HG03558 (cell line): ENCODE results near the gene TBXAS1.
"Not testable (repeated sequence)": the region's sequence is repeated elsewhere in the genome, so short reads cannot be mapped to it uniquely, and the experiment has no call there.

Source experiments
- ATAC-seq: cut with Tn5 transposase; IDR thresholded peaks from one replicate; pipeline ENCODE4 v1.9.1; 2021; ENCODE audit warnings: moderate number of reproducible peaks; ENCODE audit not compliant: unreplicated experiment; ENCODE audit errors: extremely low read depth

Gene TBXAS1

DNA sequence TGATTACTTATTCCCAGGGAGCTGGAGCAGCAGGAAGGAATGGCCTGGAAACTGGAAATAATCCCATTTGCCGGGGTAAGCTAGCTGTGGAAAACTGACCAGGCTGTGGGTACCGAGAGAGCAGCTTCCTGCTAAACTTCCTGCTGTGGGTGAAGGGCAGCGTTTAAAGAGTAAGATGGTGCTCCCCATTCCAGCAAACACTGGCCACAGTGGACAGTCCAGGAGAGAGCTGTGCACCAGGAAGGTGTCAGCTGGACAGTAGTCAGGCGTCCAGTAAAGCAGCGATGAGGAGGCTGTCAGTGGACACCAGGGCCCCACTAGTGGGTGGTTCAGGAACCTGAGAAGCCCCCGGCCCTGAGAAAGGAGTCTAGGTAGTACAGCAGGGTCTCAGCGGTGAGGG, 55.4 kb downstream of the TBXAS1 start:
- ATAC-seq: no peak

DNA sequence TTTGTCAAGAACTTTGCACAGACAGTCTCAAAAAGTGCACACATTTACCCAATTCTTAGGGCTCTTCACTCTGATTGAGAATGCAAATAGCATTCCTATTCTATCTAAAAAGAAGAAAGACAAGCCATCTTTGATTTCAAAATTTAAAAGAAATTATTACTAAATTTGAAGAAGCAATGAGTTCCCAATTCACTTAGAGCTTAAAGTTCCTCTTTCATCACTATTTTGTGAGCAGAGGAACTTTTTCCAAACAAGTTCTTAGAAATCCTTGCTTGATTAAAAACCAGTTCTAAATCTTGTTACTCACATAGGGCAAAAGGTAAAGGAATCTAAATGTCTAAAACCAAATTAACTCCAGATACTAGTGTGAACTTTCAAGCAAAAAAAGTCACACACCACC, 56.4 kb downstream of the TBXAS1 start:
- no peak for ATAC-seq

DNA sequence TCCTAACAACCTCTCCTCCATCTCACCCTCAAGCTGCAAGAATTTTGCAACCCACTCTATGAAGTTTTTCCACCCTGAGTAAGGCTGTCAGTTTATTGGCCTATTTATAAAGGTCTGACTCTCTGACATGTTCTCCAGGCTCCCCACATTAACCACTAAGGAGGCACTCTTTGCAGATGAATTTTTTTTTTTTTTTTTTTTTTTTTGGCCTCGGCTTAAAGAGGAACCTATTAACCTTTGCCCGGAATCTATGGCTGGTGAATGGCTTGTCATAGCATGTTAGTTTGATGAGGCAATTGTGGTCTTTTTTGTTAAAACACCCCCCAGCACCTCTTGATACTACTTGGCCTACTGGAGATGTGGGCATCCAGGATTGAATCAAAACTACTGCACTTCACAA, 57.1 kb downstream of the TBXAS1 start:
- no peak for ATAC-seq

DNA sequence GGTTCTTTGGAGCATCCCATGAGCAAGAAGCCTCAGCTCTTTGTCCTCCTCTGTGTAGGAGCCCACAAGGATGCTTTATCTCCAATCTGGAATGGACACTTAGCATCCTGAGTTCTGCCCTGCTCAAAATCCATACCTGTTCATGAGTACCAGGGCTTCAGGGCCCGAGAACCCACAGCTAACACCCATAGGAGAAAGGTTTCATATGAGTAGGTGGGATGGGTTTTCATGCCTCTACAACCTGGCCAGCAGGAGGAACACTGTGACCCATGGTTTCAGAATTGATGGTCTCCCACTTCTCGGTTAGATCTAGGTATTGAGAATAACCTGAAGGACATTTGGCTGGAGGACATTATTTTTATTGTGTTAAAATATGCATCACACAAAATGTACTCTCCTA, 57.8 kb downstream of the TBXAS1 start:
- ATAC-seq: no peak

DNA sequence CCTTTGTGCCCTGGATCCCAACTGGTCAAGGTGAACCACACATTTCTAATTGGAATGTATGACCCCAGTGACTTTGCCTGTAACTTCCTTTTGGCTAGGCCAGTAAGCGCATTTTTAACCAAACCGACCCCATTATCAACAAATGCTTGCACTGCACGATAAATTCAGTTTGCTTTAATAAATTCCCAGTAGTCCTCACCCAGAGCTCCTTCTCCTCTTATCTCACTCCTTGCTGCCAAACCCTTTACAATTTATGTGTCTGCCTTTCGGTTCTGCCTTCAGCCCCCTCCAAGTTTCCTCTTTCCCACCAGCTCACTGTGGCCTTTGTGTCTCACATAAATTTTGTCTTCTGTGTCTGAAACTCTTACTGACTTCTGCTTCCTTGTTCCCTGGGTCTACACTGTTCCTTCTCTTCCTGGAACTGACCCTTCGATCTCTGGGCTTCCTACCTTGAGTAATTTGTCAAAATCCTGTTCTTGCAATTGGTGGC, 59.0 kb downstream of the TBXAS1 start:
- ATAC-seq: no peak

DNA sequence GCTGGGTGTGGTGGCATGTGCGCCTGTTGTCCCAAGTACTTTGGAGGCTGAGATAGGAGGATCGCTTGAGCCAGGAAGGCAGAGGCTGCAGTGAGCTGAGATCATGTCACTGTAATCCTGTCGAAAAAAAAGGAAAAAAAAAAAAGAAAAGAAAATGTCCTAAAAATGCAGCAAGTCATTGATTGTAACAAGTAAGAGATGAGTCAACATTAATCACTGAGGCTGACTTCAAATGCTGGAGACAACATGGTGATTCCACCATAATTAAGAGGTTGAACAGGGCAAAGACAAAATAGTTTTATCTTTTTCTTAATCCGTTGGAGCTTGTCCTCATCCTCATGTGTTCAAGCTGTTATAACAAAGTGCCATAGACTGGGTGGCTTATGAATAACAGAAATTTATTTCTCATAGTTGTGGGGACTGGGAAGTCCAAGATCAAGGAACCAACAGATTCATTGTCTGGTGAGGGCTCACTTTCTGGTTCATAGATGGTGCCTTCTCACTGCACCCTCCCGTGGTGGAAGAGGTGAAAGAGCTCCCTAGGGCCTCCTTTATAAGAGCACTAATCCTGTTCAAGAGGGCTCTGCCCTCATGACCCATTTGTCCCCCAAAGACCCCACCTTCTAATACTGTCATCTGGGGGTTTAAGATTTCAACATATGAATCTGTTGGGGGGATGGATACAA, 60.3 kb downstream of the TBXAS1 start:
- ATAC-seq: no peak

DNA sequence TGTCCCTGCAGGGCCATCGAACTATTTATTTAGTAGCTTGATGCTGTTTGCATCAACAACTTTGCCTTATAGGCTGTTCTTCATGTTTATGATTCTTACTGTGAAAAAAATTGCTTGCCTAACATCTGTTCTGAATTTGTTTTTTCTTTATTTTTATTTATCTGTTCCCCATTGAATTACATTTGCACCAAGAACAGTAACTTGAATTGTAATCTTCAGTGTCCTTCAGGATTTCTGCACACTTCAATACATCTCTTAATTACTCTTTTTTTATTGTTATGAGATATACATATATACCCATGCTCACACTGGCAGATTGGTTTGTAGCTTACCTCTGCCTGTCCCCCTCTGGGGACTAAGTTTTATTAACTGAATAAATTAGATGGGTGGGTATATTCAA, 64.4 kb downstream of the TBXAS1 start:
- ATAC-seq: no peak

DNA sequence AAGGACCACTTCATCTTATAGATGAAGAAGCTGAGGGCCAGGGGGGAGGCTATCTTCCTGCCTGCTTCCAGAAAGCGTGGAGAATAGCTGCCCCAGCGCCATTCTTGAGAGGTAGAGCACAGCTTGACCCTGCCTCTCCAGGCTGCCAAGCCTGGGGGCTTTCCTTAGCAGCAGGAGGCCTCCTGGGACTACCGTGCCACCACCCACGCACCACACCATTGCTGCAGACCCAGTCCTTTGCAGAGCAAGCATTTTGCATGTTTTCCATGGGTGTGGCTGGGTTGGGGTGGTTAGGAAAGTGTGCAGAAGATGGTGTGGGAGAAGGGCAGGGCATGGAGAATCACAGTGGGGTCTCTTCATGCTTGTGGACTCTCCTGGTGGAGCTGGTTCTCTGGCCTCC, 64.9 kb downstream of the TBXAS1 start:
- ATAC-seq: peak; percentile 62

DNA sequence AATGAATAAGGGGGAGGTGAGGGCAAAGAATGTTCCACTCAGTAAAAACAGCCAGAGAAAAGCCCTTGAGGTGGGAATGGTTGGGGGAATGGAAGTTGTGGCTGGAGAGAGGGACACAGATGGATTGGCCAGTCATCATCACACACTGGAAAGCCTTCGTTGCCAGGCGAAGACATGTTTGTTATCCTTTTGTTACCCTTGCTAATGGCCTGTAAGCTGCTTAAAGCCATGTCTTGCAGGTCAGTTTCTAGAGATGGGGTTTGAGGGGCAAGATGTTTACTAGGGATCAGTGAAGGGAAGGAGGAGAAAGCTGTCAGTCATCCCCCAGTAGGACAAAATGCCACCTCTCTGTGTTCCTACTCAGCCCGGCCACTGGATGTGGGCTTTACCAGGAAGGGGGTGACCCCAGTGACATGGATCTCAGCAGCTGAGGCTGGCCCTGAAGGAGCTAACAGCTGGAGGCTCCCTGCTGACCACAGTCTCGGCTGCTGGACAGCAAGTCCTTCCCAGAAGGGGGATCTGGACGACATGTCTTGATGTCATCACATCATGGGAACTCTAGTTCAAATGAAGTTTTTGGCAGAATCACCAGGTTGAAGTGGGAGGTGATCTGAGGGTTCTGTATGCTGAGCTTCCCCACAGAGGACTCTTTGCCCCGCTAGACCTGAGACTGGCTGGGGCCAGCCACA, 66.2 kb downstream of the TBXAS1 start:
- ATAC-seq: no peak

DNA sequence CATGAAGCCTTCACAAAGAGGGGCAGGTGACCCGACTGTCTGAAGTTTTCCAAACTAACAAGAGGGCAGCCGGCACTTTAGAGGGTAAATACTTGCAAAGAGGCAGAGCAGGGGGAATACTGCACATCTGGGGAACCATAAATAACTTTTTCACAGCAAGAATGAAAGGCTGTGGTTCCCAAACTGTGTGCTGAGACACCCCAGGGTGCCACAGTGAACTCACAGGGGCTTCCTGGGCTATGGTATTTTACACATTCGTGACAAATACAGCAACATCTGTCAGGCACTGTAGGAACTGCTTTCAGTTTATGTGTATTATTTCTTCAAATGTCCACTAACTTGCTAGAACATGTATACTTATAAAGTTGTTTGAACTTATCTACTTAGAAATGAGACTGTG, 67.2 kb downstream of the TBXAS1 start:
- ATAC-seq: no peak

DNA sequence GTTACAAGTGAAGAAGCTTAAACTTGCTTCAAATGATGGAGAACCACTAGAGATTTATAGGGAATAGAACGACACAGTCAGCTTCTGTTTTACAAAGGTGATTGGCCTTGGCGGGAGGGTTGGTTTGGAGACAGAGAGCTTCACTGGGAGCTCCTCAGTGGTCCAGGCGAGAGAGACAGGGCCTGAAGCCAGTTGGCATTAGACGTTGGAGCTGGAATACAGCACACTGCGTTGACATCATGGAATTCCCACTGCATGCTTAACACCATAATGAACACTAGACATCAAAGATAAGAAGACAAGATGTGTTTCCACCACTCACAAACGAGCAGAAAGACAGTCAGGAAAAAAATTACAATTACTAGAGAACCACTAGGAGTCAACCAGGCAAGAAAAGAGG, 67.8 kb downstream of the TBXAS1 start:
- no peak for ATAC-seq

DNA sequence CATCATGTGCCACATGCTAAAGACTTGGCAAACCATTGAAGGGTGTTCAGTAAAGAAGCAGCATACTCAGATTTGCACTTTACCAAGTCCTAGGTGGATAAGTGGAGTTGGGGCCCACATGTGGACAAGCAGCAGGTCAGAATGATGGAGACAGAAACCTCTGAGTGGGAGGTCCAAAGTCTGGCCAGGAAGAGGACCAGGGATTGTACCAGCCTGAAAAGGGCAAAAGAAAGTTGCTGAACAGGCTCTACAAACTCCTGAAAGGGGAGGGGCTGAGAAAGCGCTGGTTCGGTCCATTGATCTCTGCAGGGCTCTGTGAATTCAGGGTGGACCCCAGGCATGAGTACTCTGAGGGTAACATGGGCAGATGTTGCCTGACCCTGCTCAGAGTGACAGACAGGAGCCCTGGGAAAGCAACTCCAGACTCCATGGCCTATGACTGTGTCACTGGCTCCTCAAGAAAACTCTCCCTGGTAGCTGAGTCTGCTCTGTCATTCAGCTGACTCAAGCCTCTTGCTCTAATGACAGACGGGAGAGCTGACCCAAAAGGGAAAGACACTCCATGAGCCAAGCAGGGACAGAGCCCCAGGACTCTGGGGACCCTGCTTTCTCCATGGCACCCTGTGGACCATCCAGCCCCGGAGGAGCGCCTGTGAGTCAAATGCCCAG, 68.5 kb downstream of the TBXAS1 start:
- no peak for ATAC-seq

DNA sequence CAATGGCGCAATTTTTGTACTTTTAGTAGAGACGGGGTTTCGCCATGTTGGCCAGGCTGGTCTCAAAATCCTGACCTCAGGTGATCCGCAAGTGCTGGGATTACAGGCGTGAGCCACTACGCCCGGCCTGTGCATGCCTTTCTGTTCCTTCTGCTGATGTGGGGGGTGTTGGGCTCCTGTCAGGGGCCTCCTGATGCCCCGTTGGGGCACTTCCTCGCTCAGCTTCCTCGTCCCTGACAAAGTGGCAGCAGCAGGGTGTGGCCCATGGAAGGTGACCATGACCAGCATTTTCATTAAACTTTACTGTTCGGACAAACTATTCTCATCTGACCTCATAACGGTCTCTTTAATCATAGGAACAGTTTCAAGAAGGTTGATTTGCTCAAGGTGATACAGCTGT, 69.4 kb downstream of the TBXAS1 start:
- ATAC-seq: no peak

DNA sequence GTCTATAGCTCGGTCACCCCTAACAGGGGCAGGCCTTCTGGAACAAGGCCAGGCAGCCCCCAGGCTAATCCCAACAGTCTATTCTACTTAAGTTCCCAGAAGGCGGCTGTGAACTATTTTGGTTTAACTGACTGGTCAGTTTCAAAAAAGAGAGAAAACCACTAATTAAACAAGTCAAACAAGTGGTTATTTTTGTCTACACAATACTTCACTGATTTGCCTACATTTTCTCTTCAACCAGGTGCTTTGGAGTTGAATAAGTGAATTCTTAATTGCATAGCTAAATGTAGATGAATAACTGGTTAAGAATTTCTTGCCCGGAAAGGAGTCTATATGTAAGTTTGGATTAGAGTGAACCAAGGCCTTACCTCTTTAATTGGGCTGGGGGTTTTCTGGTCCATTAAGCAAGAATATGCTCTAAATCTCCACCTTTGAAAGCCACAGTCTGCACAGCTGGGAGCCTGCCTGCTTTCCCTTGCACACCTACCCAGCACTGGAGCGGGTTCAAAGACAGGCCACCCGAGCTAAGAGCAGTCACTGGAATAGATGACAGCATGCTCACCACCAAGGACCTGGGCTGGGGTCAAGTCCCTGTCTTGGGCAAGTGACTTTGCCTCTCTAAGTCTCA, 70.4 kb downstream of the TBXAS1 start:
- ATAC-seq: no peak

DNA sequence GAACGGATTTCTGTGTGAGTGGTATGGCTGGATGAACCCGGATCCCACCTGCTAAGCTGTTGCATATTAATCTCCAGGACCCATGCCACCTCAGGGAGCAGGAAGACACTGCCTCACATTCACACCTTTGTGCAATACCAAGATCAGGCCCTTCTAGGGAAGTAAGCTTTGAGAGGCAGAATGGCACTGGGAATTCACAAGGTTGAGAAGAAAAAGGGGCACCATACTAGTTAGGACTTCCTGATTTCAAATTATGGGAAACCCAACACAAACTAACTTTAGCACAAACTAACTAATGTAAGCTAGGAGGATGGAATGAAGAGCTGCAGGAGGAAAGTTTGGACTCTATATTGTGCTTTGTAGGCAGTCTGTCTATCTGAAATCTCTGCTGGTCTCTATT, 71.3 kb downstream of the TBXAS1 start:
- no peak for ATAC-seq

DNA sequence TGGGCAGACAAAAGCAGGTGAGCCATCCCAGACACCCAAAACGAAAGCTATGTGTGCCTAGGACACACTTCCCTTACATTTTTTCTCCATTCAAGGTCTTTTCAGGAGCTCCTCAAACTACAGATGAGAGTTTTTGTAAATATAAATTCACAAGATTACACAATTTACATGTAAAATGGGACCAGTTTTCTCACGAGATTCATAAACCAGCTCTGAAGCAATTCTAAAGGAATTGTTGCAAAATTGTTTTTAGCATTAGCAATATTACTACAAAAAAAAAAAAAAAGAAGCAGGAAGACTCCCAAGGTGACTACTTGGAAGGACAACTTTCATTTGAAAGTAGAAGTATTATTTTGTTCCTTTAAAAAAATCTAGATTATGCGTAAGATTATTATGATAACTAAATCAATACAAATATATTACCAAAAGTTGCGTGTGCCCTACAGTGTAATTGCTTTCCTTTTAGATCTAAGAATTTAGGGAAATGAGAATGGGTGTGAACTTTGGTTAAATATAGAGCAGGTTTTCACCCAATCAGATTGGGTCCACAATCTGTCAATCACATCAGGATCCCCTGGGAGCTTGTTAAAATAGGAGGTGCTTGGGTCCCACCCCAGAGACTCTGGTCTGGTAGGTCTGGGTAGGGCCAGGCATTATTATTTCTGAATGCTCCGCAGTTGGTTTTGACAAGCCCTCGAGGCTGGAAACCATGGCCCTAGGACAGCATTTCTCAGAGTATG, 72.2 kb downstream of the TBXAS1 start:
- ATAC-seq: no peak

DNA sequence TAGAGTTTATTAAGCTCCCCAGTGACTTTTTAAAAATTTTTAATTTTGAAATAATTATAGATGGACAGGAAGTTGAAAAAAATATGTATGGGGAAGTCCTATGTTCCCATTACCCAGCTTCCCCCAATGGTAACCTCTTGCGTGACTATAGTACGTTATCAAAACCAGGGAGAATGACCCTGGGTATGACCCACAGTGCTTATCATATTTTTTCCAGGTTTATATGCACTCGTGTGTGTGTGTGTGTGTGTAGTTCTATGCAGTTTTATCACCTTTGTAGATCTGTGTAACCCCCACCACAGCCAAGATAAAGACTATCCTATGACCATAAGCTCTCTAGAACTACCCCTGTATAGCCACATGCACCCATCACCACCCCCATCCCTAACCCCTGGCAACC, 72.8 kb downstream of the TBXAS1 start:
- no peak for ATAC-seq

DNA sequence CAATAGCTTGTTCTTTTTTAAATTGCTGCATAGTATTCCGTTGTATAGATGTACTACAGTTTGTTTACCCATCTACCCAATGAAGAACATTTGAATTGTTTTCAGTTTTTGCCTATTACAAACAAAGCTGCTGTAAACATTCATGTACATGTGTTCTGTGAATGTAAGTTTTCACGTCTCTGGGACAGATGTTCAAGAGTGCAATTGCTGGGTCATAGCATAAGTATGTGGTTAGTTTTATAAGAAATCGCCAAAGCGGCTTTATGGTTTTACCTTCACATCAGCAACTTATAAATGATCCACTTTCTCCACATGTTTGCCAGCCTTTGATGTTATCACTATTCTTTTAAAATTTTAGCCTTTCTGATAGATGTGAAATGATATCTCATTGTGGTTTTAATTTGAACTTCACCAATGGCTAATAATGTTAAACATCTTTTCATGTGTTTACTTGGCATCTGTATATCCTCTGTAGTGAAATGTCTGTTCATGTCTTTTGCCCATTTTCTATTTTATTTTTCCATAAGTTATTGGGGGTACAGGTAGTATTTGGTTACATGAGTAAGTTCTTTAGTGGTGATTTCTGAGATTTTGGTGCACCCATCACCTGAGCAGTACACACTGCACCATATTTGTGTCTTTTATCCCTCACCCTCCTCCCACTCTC, 73.5 kb downstream of the TBXAS1 start:
- ATAC-seq: no peak

DNA sequence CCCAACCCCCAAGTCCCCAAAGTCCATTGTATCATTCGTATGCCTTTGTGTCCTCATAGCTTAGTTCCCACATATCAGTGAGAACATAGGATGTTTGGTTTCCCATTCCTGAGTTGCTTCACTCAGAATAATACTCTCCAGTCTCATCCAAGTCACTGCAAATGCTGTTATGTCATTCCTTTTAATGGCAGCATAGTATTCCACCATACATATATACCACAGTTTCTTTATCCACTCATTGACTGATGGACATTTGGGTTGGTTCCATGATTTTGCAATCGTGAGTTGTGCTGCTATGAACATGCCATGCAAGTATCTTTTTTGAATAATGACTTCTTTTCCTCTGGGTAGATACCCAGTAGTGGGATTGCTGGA, 74.0 kb downstream of the TBXAS1 start:
- not testable (repeated sequence) for ATAC-seq

DNA sequence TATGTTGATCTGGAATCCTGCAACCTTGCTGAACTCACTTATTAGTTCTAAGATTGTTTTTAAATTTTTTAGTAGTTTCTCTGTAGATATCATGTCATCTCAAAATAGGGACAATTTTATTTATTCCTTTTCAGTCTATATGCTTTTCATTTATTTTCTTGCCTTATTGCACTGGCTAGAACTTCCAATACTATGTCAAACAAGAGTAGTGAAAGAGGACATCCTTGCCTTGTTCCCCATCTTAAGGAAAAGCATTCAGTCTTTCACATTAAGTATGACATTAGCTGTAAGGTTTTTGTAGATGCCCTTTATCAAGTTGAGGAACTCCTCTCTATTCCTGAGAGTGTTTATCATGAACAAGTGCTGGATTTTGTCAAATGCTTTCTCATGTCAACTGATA, 77.8 kb downstream of the TBXAS1 start:
- no peak for ATAC-seq
